SK-N-SH treated with all-trans-retinoic acid at 6 μM for 48 hours (cell line): ENCODE results near the gene CEMIP.
A peak's percentile ranks its signal among the peaks of the same experiment; 100 is the strongest.

Experiments used
- ATAC-seq: fragments of 200-7000 bp; cut with Tn5 transposase; 3 replicates; pipeline ENCODE4 v1.9.1; 2020; ENCODE audit warnings: mild to moderate bottlenecking, moderate library complexity
- BACH2 ChIP-seq: fragments of 250-450 bp; sonication (Bioruptor Pico); IDR thresholded peaks from 2 replicates; pipeline ENCODE4 v1.9.0; 2021; ENCODE audit warnings: mild to moderate bottlenecking, borderline replicate concordance
- CSDC2 ChIP-seq: fragments of 250-450 bp; sonication (Bioruptor Pico); IDR thresholded peaks from 2 replicates; pipeline ENCODE4 v1.5.0; 2020; ENCODE audit warnings: mild to moderate bottlenecking, moderate library complexity
- ZFP3 ChIP-seq: fragments of 250-450 bp; sonication (Bioruptor Pico); IDR thresholded peaks from 2 replicates; pipeline ENCODE4 v1.5.0; 2020; ENCODE audit warnings: mild to moderate bottlenecking, moderate library complexity
- TF ChIP-seq, protein P1 (sequence below): fragments of 250-450 bp; sonication (Bioruptor Pico); IDR thresholded peaks from 2 replicates; pipeline ENCODE4 v1.5.0; 2020; ENCODE audit warnings: mild to moderate bottlenecking, moderate library complexity
- TF ChIP-seq, protein P2 (sequence below): fragments of 250-450 bp; sonication (Bioruptor Pico); IDR thresholded peaks from 2 replicates; pipeline ENCODE4 v1.8.0; 2020; ENCODE audit warnings: mild to moderate bottlenecking, moderate library complexity, borderline replicate concordance
- TF ChIP-seq, protein P3 (sequence below): fragments of 250-450 bp; sonication (Bioruptor Pico); IDR thresholded peaks from 2 replicates; pipeline ENCODE4 v1.5.1; 2021; ENCODE audit warnings: mild to moderate bottlenecking, moderate library complexity

The CEMIP gene

DNA sequence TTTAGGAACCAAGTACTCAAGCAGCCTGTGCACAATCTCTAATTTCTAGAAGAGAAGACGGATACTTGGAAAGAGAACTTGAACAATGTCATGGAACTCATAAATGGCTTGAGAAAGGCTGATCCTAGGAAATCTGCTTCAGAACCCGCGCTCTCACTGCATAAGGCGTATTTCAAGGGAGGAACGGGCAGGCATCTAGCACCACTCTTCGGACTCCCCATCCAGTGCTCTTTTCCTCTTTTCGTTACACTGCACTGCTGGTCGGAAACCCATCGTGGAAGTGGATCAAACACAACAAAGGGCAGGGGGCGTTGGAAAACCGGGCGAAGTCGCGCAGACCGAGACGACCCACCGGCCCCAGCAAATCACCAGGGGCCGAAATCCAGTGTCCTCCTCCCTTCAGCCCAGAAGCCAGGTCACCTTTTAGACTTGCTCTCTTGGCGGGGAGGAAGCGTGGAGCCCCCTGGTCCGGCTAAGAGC, 221.0 kb downstream of the CEMIP start:
- TF ChIP-seq ZFP3 (0 out of 2 replicates have a peak, but pooled peaks have one; percentile 17), BACH2 (CRISPR knock-in tag) (no peak), CSDC2 (CRISPR knock-in tag) (0 out of 2 replicates have a peak, but pooled peaks have one; percentile 77)
- ATAC-seq: peak; percentile 11

DNA sequence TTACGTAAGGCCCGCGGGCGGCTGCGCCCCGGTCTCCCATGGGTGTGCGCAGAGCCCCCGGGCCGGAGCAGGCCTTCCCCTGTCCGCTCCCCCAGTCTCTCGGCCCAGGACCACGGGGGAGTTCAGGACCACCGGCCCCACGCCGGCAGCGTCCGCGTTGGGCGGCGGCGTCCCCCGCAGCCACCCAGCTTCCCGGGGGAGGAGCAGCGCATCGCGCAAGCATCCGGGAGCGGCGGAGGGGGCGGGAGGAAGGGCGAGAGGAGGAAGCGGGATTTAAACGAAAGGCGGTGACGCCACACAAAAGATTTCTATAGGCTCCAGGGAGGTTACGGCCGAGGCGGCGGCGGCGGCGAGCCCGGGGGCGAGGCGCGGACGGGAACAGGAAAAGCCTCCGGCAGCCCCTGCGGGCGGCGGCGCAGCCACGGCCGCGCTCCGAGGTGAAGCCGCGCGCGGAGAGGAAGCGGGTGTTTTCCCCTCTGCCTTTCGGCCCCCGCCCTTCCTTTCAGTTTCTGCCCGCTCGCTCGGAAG, 221.5 kb downstream of the CEMIP start, which contains the start of gene TLNRD1:
TSS of gene TLNRD1 (plus strand) at position 300 of the 528 bp plus-strand sequence. CDS start 1,349 bp downstream, outside the sequence.
- TF ChIP-seq, protein P1, sequence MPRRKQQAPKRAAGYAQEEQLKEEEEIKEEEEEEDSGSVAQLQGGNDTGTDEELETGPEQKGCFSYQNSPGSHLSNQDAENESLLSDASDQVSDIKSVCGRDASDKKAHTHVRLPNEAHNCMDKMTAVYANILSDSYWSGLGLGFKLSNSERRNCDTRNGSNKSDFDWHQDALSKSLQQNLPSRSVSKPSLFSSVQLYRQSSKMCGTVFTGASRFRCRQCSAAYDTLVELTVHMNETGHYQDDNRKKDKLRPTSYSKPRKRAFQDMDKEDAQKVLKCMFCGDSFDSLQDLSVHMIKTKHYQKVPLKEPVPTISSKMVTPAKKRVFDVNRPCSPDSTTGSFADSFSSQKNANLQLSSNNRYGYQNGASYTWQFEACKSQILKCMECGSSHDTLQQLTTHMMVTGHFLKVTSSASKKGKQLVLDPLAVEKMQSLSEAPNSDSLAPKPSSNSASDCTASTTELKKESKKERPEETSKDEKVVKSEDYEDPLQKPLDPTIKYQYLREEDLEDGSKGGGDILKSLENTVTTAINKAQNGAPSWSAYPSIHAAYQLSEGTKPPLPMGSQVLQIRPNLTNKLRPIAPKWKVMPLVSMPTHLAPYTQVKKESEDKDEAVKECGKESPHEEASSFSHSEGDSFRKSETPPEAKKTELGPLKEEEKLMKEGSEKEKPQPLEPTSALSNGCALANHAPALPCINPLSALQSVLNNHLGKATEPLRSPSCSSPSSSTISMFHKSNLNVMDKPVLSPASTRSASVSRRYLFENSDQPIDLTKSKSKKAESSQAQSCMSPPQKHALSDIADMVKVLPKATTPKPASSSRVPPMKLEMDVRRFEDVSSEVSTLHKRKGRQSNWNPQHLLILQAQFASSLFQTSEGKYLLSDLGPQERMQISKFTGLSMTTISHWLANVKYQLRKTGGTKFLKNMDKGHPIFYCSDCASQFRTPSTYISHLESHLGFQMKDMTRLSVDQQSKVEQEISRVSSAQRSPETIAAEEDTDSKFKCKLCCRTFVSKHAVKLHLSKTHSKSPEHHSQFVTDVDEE (CRISPR knock-in tag): no peak
- TF ChIP-seq, protein P2, sequence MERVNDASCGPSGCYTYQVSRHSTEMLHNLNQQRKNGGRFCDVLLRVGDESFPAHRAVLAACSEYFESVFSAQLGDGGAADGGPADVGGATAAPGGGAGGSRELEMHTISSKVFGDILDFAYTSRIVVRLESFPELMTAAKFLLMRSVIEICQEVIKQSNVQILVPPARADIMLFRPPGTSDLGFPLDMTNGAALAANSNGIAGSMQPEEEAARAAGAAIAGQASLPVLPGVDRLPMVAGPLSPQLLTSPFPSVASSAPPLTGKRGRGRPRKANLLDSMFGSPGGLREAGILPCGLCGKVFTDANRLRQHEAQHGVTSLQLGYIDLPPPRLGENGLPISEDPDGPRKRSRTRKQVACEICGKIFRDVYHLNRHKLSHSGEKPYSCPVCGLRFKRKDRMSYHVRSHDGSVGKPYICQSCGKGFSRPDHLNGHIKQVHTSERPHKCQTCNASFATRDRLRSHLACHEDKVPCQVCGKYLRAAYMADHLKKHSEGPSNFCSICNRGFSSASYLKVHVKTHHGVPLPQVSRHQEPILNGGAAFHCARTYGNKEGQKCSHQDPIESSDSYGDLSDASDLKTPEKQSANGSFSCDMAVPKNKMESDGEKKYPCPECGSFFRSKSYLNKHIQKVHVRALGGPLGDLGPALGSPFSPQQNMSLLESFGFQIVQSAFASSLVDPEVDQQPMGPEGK (CRISPR knock-in tag): peak; percentile 79; the same call in 1 of the 2 replicates
- TF ChIP-seq, protein P3, sequence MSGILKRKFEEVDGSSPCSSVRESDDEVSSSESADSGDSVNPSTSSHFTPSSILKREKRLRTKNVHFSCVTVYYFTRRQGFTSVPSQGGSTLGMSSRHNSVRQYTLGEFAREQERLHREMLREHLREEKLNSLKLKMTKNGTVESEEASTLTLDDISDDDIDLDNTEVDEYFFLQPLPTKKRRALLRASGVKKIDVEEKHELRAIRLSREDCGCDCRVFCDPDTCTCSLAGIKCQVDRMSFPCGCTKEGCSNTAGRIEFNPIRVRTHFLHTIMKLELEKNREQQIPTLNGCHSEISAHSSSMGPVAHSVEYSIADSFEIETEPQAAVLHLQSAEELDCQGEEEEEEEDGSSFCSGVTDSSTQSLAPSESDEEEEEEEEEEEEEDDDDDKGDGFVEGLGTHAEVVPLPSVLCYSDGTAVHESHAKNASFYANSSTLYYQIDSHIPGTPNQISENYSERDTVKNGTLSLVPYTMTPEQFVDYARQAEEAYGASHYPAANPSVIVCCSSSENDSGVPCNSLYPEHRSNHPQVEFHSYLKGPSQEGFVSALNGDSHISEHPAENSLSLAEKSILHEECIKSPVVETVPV (CRISPR knock-in tag): no peak
- peak; percentile 91 for ATAC-seq
